ENCODE results near the gene MYBPC3. TPM values are rescaled to one million over a fixed set of nuclear protein-coding genes. Genes with fewer than 3 reads are reported as not detected.

The MYBPC3 gene
- polyA plus RNA-seq, 3 donors, result 0.03 to 7.8 TPM; not detected in 1

- peaks cover 0 to 4% (median 3%) of the 10 kb centered on the region in 3 donors for H3K27me3 Mint-ChIP-seq (ENCODE audit: low read depth in 3 of 3)
- H3K36me3 Mint-ChIP-seq, result peaks cover 75 to 97% of the 10 kb centered on the region in 2 donors
- Histone ChIP-seq H3K9me3 (replicated peaks in 1 of 2; ENCODE audit: control insufficient read depth in 1 of 2, insufficient read depth in 1 of 2, low read length in 2 of 2) (no peaks in the 10 kb centered on the region), H3K27ac (ENCODE audit: low read depth in 1 of 2, low read length in 2 of 2) (peak overlapping the region in 1 of 2 donors; percentile 73), H3K36me3 (replicated peaks in 1 of 2; ENCODE audit: control insufficient read depth in 1 of 2, insufficient read depth in 2 of 2, low read length in 2 of 2) (peaks cover 83 to 100% of the 10 kb centered on the region in 2 donors), H3K4me2 (replicated peaks; ENCODE audit: extremely low read depth, low read length, poor library complexity, severe bottlenecking) (peak overlapping the region; percentile 15), H3K4me1 (ENCODE audit: control insufficient read depth in 1 of 2, insufficient read depth in 2 of 2, low read length in 2 of 2) (peaks cover 62 to 72% of the 10 kb centered on the region in 2 donors), H3K9ac (ENCODE audit: insufficient read depth, low read length, poor library complexity, severe bottlenecking) (no peak overlapping the region), H3K4me3 (replicated peaks in 1 of 3; ENCODE audit: low read depth in 2 of 3, low read length in 3 of 3) (peak overlapping the region in 1 of 3 experiments; percentile 14), H3K27me3 (ENCODE audit: control insufficient read depth in 2 of 2, insufficient read depth in 2 of 2, low read length in 2 of 2) (no peaks in the 10 kb centered on the region), H2AFZ (ENCODE audit: insufficient read depth, low read depth, low read length, poor library complexity, severe bottlenecking) (no peak overlapping the region), H3K79me2 (ENCODE audit: insufficient read depth, low read length) (peaks cover 100% of the 10 kb centered on the region), H4K20me1 (ENCODE audit: insufficient read depth, low read length) (peaks cover 100% of the 10 kb centered on the region)
- no peaks in the 10 kb centered on the region for H3K9me3 Mint-ChIP-seq
- peak overlapping the region in 1 of 2 donors; percentile 21 for H3K4me3 Mint-ChIP-seq
- WGBS (ENCODE audit: insufficient coverage), result no CpG with 5 or more reads among the region's 3 CpGs
- peaks cover 75% of the 10 kb centered on the region for H3K4me1 Mint-ChIP-seq
- intact Hi-C loops (cut with micrococcal nuclease), result loop anchor here in 1 of 2 donors (10.0 kb wide), 1 partner anchor 95 kb away; the partner anchor contains the start of gene MADD
- no peak for DNase-seq
- TF ChIP-seq CTCF (IDR thresholded peaks at IDR 0.05), result no peak
- peak overlapping the region; percentile 8 to 91 (median 55) for H3K27ac Mint-ChIP-seq
These were observed 17.2 kb upstream of the MYBPC3 start for GRCh38 chr11:47369676-47370075.

GRCh38 chr11:47366020-47366490 lies 13.6 kb upstream of the MYBPC3 start:
- H3K79me2 ChIP-seq (ENCODE audit: insufficient read depth, low read length), result peaks cover 100% of the 10 kb centered on the region
- peak overlapping the region in 1 of 2 donors; percentile 16 for H3K4me3 Mint-ChIP-seq
- H2AFZ ChIP-seq (ENCODE audit: insufficient read depth, low read depth, low read length, poor library complexity, severe bottlenecking), result no peak overlapping the region

More at GRCh38 chr11:47366020-47366490, 13.6 kb upstream of the MYBPC3 start:
- H3K27me3 Mint-ChIP-seq (ENCODE audit: low read depth in 3 of 3), result peaks cover 0 to 1% (median 0%) of the 10 kb centered on the region in 3 donors
- no peaks in the 10 kb centered on the region for H3K27me3 ChIP-seq (ENCODE audit: control insufficient read depth in 2 of 2, insufficient read depth in 2 of 2, low read length in 2 of 2)
- H3K9me3 Mint-ChIP-seq, result peaks cover 0 to 1% (median 0%) of the 10 kb centered on the region in 7 donors
- peaks cover 74% of the 10 kb centered on the region for H3K4me1 Mint-ChIP-seq
- peaks cover 66 to 78% of the 10 kb centered on the region in 2 donors for H3K4me1 ChIP-seq (ENCODE audit: control insufficient read depth in 1 of 2, insufficient read depth in 2 of 2, low read length in 2 of 2)
- TF ChIP-seq CTCF (IDR thresholded peaks at IDR 0.05), result no peak
- H4K20me1 ChIP-seq (ENCODE audit: insufficient read depth, low read length), result peaks cover 100% of the 10 kb centered on the region
- no peak overlapping the region for H3K9ac ChIP-seq (ENCODE audit: insufficient read depth, low read length, poor library complexity, severe bottlenecking)
- no peaks in the 10 kb centered on the region for H3K9me3 ChIP-seq (replicated peaks in 1 of 2; ENCODE audit: control insufficient read depth in 1 of 2, insufficient read depth in 1 of 2, low read length in 2 of 2)
- peak overlapping the region in 1 of 2 donors; percentile 67 for H3K27ac ChIP-seq (ENCODE audit: low read depth in 1 of 2, low read length in 2 of 2)
- H3K36me3 Mint-ChIP-seq, result peaks cover 60 to 81% of the 10 kb centered on the region in 2 donors
- peaks cover 72 to 86% of the 10 kb centered on the region in 2 donors for H3K36me3 ChIP-seq (replicated peaks in 1 of 2; ENCODE audit: control insufficient read depth in 1 of 2, insufficient read depth in 2 of 2, low read length in 2 of 2)
- no peak for DNase-seq
- no CpG with 5 or more reads among the region's 1 CpG for WGBS (ENCODE audit: insufficient coverage)
- peak overlapping the region; percentile 0 to 65 (median 35) for H3K27ac Mint-ChIP-seq
- intact Hi-C loops (cut with micrococcal nuclease), result loop anchor here in 1 of 2 donors (10.0 kb wide), 1 partner anchor 91 kb away; the partner anchor contains the start of gene MADD
- no peak overlapping the region for H3K4me2 ChIP-seq (replicated peaks; ENCODE audit: extremely low read depth, low read length, poor library complexity, severe bottlenecking)
- no peak overlapping the region for H3K4me3 ChIP-seq (replicated peaks in 1 of 3; ENCODE audit: low read depth in 2 of 3, low read length in 3 of 3)

Data from CD14-positive monocyte (primary cell).